ENCODE data around the gene UBXN4.

GRCh38 chr2:135708159-135708558 is 33.5 kb upstream of the UBXN4 start:
- no peak for TF ChIP-seq MAX (IDR thresholded peaks at IDR 0.05; ENCODE audit: low read depth)
- no peak for TF ChIP-seq CTCF (IDR thresholded peaks at IDR 0.05)
- no peak for TF ChIP-seq GABPA (IDR thresholded peaks at IDR 0.05; ENCODE audit: low read depth)
- TF ChIP-seq SIN3A (IDR thresholded peaks at IDR 0.05; ENCODE audit: borderline replicate concordance, low read depth, low read length), result no peak
- no peak for TF ChIP-seq JUND (IDR thresholded peaks at IDR 0.05)
- TF ChIP-seq EZH2phosphoT487 (IDR thresholded peaks at IDR 0.05; ENCODE audit: borderline replicate concordance, low read depth), result no peak
- TF ChIP-seq SMC3 (IDR thresholded peaks at IDR 0.05; ENCODE audit: low read depth, low read length), result no peak
- TF ChIP-seq TAF1 (IDR thresholded peaks at IDR 0.05; ENCODE audit: borderline replicate concordance, low read depth, low read length), result no peak
- no peak for TF ChIP-seq POLR2AphosphoS5 (IDR thresholded peaks at IDR 0.05; ENCODE audit: low read depth, low read length)
